IMR-90 (cell line): ENCODE results near the gene GDF15. TPM values are rescaled to one million over a fixed set of nuclear protein-coding genes. Genes with fewer than 3 reads are reported as not detected.
A peak's percentile ranks its signal among the peaks of the same experiment; 100 is the strongest.

Source experiments
- ATAC-seq: fragments of 200-7000 bp; cut with Tn5 transposase; 2 replicates; pipeline ENCODE4 v1.9.1; 2020; ENCODE audit warnings: low read depth, mild to moderate bottlenecking, moderate library complexity
- BruUV-seq: library from RNA; stranded (reverse); fragments of 400-500 nt; replicated peaks from 2 replicates; lab custom pipeline; 2021; lab: Mats Ljungman, UMichigan
- CTCF ChIA-PET: fragments of 300-600 bp; formaldehyde crosslinking; extraction: SDS; loops from one replicate; lab custom pipeline; 2021; ENCODE audit warnings: antibody characterized with exemption; lab: Yijun Ruan, JAX
- POLR2A ChIA-PET: fragments of 300-600 bp; sonication (Branson Sonifier 250); formaldehyde crosslinking; loops from one replicate; lab custom pipeline; 2022; ENCODE audit warnings: antibody characterized with exemption; ENCODE audit not compliant: unreplicated experiment; lab: Charles Lee
- DNase-seq: peaks from one replicate; pipeline ENCODE4 v3.0.0; 2013
- H2AFZ ChIP-seq: replicated peaks from 2 replicates; pipeline ENCODE3; 2013; ENCODE audit warnings: low read length, mild to moderate bottlenecking; ENCODE audit not compliant: poor library complexity
- H2AK5ac ChIP-seq: 2 replicates; pipeline ENCODE4 v1.6.1; 2013; ENCODE audit warnings: low read depth, low read length, inconsistent platforms
- H2AK9ac ChIP-seq: replicated peaks from 2 replicates; pipeline ENCODE3; 2013; ENCODE audit warnings: mild to moderate bottlenecking, low read depth, low read length, moderate library complexity; ENCODE audit not compliant: poor library complexity
- H2BK120ac ChIP-seq: 2 replicates; pipeline ENCODE4 v1.6.1; 2013; ENCODE audit warnings: low read depth, low read length, inconsistent platforms
- H2BK15ac ChIP-seq: 3 replicates; pipeline ENCODE4 v1.6.1; 2013; ENCODE audit warnings: low read depth, low read length, inconsistent platforms
- H2BK20ac ChIP-seq: 2 replicates; pipeline ENCODE4 v1.6.1; 2013; ENCODE audit warnings: low read depth, mild to moderate bottlenecking, inconsistent platforms, low read length, moderate library complexity
- H2BK5ac ChIP-seq: 2 replicates; pipeline ENCODE4 v1.6.1; 2013; ENCODE audit warnings: mild to moderate bottlenecking, low read depth, low read length, inconsistent platforms; ENCODE audit not compliant: poor library complexity, severe bottlenecking
- H3K14ac ChIP-seq: replicated peaks from 2 replicates; pipeline ENCODE4 v1.6.1; 2013; ENCODE audit warnings: low read depth, low read length, inconsistent platforms
- H3K18ac ChIP-seq: 2 replicates; pipeline ENCODE4 v1.6.1; 2013; ENCODE audit warnings: low read depth, low read length, control low read depth
- H3K23ac ChIP-seq: 2 replicates; pipeline ENCODE4 v1.6.1; 2013; ENCODE audit warnings: low read depth, low read length, inconsistent platforms
- H3K27ac ChIP-seq: 2 replicates; pipeline ENCODE4 v1.5.1; 2013; ENCODE audit warnings: mild to moderate bottlenecking, control low read depth, low read length; ENCODE audit not compliant: insufficient read depth
- H3K27me3 ChIP-seq: 2 replicates; pipeline ENCODE4 v1.6.1; 2013; ENCODE audit warnings: low read length; ENCODE audit not compliant: control insufficient read depth, insufficient read depth
- H3K36me3 ChIP-seq: 2 replicates; pipeline ENCODE4 v1.6.1; 2013; ENCODE audit warnings: low read length, mixed read lengths; ENCODE audit not compliant: control insufficient read depth, insufficient read depth
- H3K4ac ChIP-seq: 2 replicates; pipeline ENCODE4 v1.6.1; 2013; ENCODE audit warnings: low read depth, low read length, inconsistent platforms
- H3K4me1 ChIP-seq: 2 replicates; pipeline ENCODE4 v1.6.1; 2013; ENCODE audit warnings: low read length, mixed read lengths; ENCODE audit not compliant: control insufficient read depth, insufficient read depth
- H3K4me2 ChIP-seq: 2 replicates; pipeline ENCODE4 v1.6.1; 2013; ENCODE audit warnings: low read depth, mild to moderate bottlenecking, control low read depth, low read length, moderate library complexity
- H3K4me3 ChIP-seq: 2 replicates; pipeline ENCODE4 v1.5.1; 2013; ENCODE audit warnings: low read depth, mild to moderate bottlenecking, control low read depth, low read length, moderate library complexity; ENCODE audit not compliant: insufficient read depth
- H3K56ac ChIP-seq: 2 replicates; pipeline ENCODE4 v1.6.1; 2013; ENCODE audit warnings: low read length, inconsistent platforms; ENCODE audit not compliant: insufficient read depth; ENCODE audit errors: extremely low read depth
- H3K79me1 ChIP-seq, 2 experiments: 2 replicates each; pipeline ENCODE4 v1.6.1; 2013; ENCODE audit warnings: low read length in 2 of 2, inconsistent platforms in 1 of 2, low read depth in 1 of 2
- H3K9ac ChIP-seq: 2 replicates; pipeline ENCODE4 v1.6.1; 2013; ENCODE audit warnings: low read depth, low read length, control low read depth
- H3K9me1 ChIP-seq: 2 replicates; pipeline ENCODE4 v1.6.1; 2013; ENCODE audit warnings: low read length, inconsistent platforms; ENCODE audit not compliant: insufficient read depth
- H3K9me3 ChIP-seq: 2 replicates; pipeline ENCODE4 v1.6.1; 2013; ENCODE audit warnings: low read length; ENCODE audit not compliant: control insufficient read depth, insufficient read depth
- H4K20me1 ChIP-seq: 2 replicates; pipeline ENCODE4 v1.6.1; 2013; ENCODE audit warnings: low read length, inconsistent platforms; ENCODE audit not compliant: insufficient read depth
- H4K5ac ChIP-seq: 2 replicates; pipeline ENCODE4 v1.6.1; 2013; ENCODE audit warnings: mild to moderate bottlenecking, low read depth, low read length, control low read depth
- H4K8ac ChIP-seq, 2 experiments: 2 replicates each; pipeline ENCODE4 v1.6.1; 2013; ENCODE audit warnings: low read depth in 2 of 2, low read length in 2 of 2, control low read depth in 1 of 2, inconsistent platforms in 1 of 2
- H4K91ac ChIP-seq: 2 replicates; pipeline ENCODE4 v1.6.1; 2013; ENCODE audit warnings: low read depth, low read length, inconsistent platforms; ENCODE audit not compliant: insufficient read depth
- BHLHE40 ChIP-seq: fragments of 150-350 bp; IDR thresholded peaks from 2 replicates; pipeline ENCODE4 v1.6.1; 2016; ENCODE audit warnings: mild to moderate bottlenecking, low read depth, low read length
- CEBPB ChIP-seq: IDR thresholded peaks from 2 replicates; pipeline ENCODE4 v1.6.1; 2012; ENCODE audit warnings: low read depth, low read length, improper control_type of control experiment
- CHD1 ChIP-seq: IDR thresholded peaks from 2 replicates; pipeline ENCODE4 v1.6.1; 2012; ENCODE audit warnings: low read depth, low read length, improper control_type of control experiment
- ELK1 ChIP-seq: fragments of 150-350 bp; IDR thresholded peaks from 2 replicates; pipeline ENCODE4 v1.6.1; 2016; ENCODE audit warnings: low read depth, mild to moderate bottlenecking, low read length, moderate library complexity, borderline replicate concordance
- FOS ChIP-seq: fragments of 150-350 bp; IDR thresholded peaks from 2 replicates; pipeline ENCODE4 v1.6.1; 2016; ENCODE audit warnings: low read depth, low read length
- MAFK ChIP-seq: IDR thresholded peaks from 2 replicates; pipeline ENCODE4 v1.6.1; 2012; ENCODE audit warnings: low read depth, low read length, improper control_type of control experiment
- MAZ ChIP-seq: IDR thresholded peaks from 2 replicates; pipeline ENCODE4 v1.6.1; 2012; ENCODE audit warnings: low read depth, mild to moderate bottlenecking, low read length, improper control_type of control experiment, moderate library complexity, borderline replicate concordance
- NFE2L2 ChIP-seq: fragments of 150-350 bp; IDR thresholded peaks from 2 replicates; pipeline ENCODE4 v1.6.1; 2016; ENCODE audit warnings: low read depth, mild to moderate bottlenecking, low read length
- POLR2A ChIP-seq: IDR thresholded peaks from 2 replicates; pipeline ENCODE4 v1.6.1; 2012; ENCODE audit warnings: mild to moderate bottlenecking, low read depth, low read length
- RCOR1 ChIP-seq: IDR thresholded peaks from 2 replicates; pipeline ENCODE4 v1.6.1; 2012; ENCODE audit warnings: mild to moderate bottlenecking, low read length, improper control_type of control experiment; ENCODE audit not compliant: insufficient replicate concordance
- RFX5 ChIP-seq: IDR thresholded peaks from 2 replicates; pipeline ENCODE4 v1.8.0; 2012; ENCODE audit warnings: low read depth, mild to moderate bottlenecking, low read length, moderate library complexity
- SMC3 ChIP-seq: fragments of 150-350 bp; IDR thresholded peaks from 2 replicates; pipeline ENCODE4 v1.6.1; 2016; ENCODE audit warnings: low read depth, mild to moderate bottlenecking, antibody characterized with exemption, low read length, moderate library complexity
- WGBS, 2 experiments: methylation state at CpG; one replicate each; pipeline versions ENCODE4 v1.1.5 to v1.1.7; 2013; ENCODE audit warnings: missing lambda C conversion rate in 2 of 2; ENCODE audit not compliant: insufficient read length in 1 of 2; ENCODE audit errors: extremely low coverage in 2 of 2; 5-methylcytosine and 5-hydroxymethylcytosine counted together
- dilution Hi-C: fragments of 300-500 bp; cut with HindIII; formaldehyde crosslinking; loops from one replicate; pipeline ENCODE4 v1.14.3; 2018; ENCODE audit warnings: low sequenced_read_pairs; ENCODE audit not compliant: unreplicated experiment
- in situ Hi-C: fragments of 300-500 bp; cut with MboI; formaldehyde crosslinking; loops from 3 replicates; pipeline ENCODE4 v1.14.3; 2019; ENCODE audit warnings: low sequenced_read_pairs, inconsistent platforms, mixed read lengths
- intact Hi-C: fragments of 100-400 bp; cut with micrococcal nuclease; formaldehyde crosslinking; loops from 2 replicates; pipeline ENCODE4 v1.10.0; 2022
- polyA plus RNA-seq, 3 experiments: library from polyadenylated mRNA; depleted of rRNA; stranded (reverse); fragments of >200 nt; gene quantifications; 2 replicates each; pipeline ENCODE4 v1.2.3, GENCODE V29; 2012; ENCODE audit warnings: low replicate concordance in 1 of 3
- total RNA-seq: library from RNA; depleted of rRNA; stranded (reverse); fragments of >200 nt; gene quantifications from 2 replicates; pipeline ENCODE4 v1.2.3, GENCODE V29; 2012

GDF15 gene
- total and polyA plus RNA-seq, 2 of the 4 experiments (the other 2 are of a cell fraction), result 5.6 to 49.8 TPM

- BruUV-seq, result no TSS peak
- peaks cover 6% of the 10 kb centered on the region; the same call in 1 of the 2 replicates for H3K9me1 ChIP-seq
- H2BK20ac ChIP-seq, result peak within 1 kb of the TSS; percentile 76
- CTCF ChIA-PET, result interaction anchor here (1.0 to 1.5 kb wide), 2 partner anchors 8 to 12 kb away, joined by 3 to 4 read pairs; no protein-coding TSS in a partner anchor
- H2AFZ ChIP-seq, result peak within 1 kb of the TSS; percentile 47
- dilution Hi-C loops (no loop called here), in situ Hi-C loops (no loop called here), intact Hi-C loops (no loop called here)
- peak within 1 kb of the TSS; percentile 16; the same call in 1 of the 2 replicates for H3K27ac ChIP-seq
- POLR2A ChIA-PET, result no interaction called here
- no peaks in the 10 kb centered on the region for H3K9me3 ChIP-seq
- H2AK5ac ChIP-seq, result peak within 1 kb of the TSS; percentile 84
- no peak within 1 kb of the TSS for H3K4me2 ChIP-seq
- peaks cover 22% of the 10 kb centered on the region for H3K4me1 ChIP-seq
- H3K23ac ChIP-seq, result no peak within 1 kb of the TSS
- H3K14ac ChIP-seq, result peak within 1 kb of the TSS; percentile 36; the same call in 1 of the 2 replicates
- WGBS, 2 experiments, result 26% methylated on average over 12 of the region's 33 CpGs; no CpG with 5 or more reads in 1 of the 2 experiments
- H3K4me3 ChIP-seq, result no peak within 1 kb of the TSS
- H4K20me1 ChIP-seq, result no peaks in the 10 kb centered on the region
- H3K4ac ChIP-seq, result peak within 1 kb of the TSS; percentile 55
- H4K8ac ChIP-seq, result peak within 1 kb of the TSS in 1 of 2 experiments; percentile 67; a peak in 1 of 4 replicates
- peak within 1 kb of the TSS; percentile 68 for H4K91ac ChIP-seq
- peak within 1 kb of the TSS; percentile 52 for H2AK9ac ChIP-seq
- no peak within 1 kb of the TSS for H3K9ac ChIP-seq
- no peak within 1 kb of the TSS; the same call in 1 of the 2 replicates for H3K18ac ChIP-seq
- DNase-seq, result no peak
- no peaks in the 10 kb centered on the region for H3K27me3 ChIP-seq
- H2BK120ac ChIP-seq, result peak within 1 kb of the TSS; percentile 42
- H3K79me1 ChIP-seq, result no peaks in the 10 kb centered on the region
- peak within 1 kb of the TSS; percentile 12 for H4K5ac ChIP-seq
- H3K56ac ChIP-seq, result no peak within 1 kb of the TSS; the same call in 1 of the 2 replicates
- H2BK5ac ChIP-seq, result peak within 1 kb of the TSS; percentile 18
- TF ChIP-seq BHLHE40, result no peak
- no peak for TF ChIP-seq FOS
- TF ChIP-seq RCOR1, result no peak
- TF ChIP-seq CHD1, result no peak
- TF ChIP-seq CEBPB, result no peak
- TF ChIP-seq RFX5, result no peak
- TF ChIP-seq MAFK, result no peak
- TF ChIP-seq SMC3, result no peak
- TF ChIP-seq ELK1, result no peak
- no peak for TF ChIP-seq NFE2L2
- no peak for TF ChIP-seq POLR2A
- no peak for TF ChIP-seq MAZ
- no peaks in the 10 kb centered on the region for H3K36me3 ChIP-seq
- peak within 1 kb of the TSS; percentile 81; the same call in 1 of the 3 replicates for H2BK15ac ChIP-seq
- ATAC-seq, result no peak
Measured at GRCh38 chr19:18397242-18398202, 11.6 kb downstream of the GDF15 start, which contains the start of gene LRRC25. TSS of gene LRRC25 (minus strand) at chr19:18397622. CDS start at chr19:18396963, 659 bp downstream.
